NK-92 (cell line): ENCODE results near the gene MRPL16.

Experiments
- DNase-seq: peaks from one replicate; lab custom pipeline; 2025; ENCODE audit not compliant: unreplicated experiment; lab: John Stamatoyannopoulos, UW

Gene MRPL16

GRCh38 chr11:59776210-59777066 is 34.1 kb downstream of the MRPL16 start:
- no peak for DNase-seq

- no peak for DNase-seq
Measured at GRCh38 chr11:59773083-59773440, 37.5 kb downstream of the MRPL16 start.

GRCh38 chr11:59771605-59772004 is 39.0 kb downstream of the MRPL16 start:
- DNase-seq: no peak

GRCh38 chr11:59770869-59771268 is 39.7 kb downstream of the MRPL16 start:
- DNase-seq: no peak

DNA sequence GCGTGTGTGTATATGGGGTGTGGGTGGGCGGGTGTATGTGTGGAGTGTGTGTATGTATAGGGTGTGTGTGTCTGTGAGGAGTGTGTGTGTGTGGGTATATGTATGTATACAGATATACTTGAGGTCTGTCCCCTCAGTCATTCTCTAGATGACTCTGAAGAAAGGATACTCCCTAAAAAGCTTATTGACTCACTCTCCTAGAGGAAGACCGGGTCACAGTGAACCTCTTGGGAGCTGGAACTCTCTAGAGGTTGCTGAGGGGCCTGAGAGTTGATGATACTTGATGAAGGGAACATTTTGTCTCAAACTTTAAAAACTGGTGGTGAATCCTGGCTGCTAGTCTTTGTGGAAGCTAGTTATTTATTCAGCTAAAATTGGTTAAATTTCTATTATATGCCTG is 40.3 kb downstream of the MRPL16 start:
- DNase-seq: no peak

GRCh38 chr11:59769828-59770227 is 40.8 kb downstream of the MRPL16 start:
- no peak for DNase-seq

- no peak for DNase-seq
Measured at GRCh38 chr11:59769111-59769510, 41.5 kb downstream of the MRPL16 start.

- DNase-seq: no peak
Measured at GRCh38 chr11:59767225-59767611, 43.4 kb downstream of the MRPL16 start.

DNA sequence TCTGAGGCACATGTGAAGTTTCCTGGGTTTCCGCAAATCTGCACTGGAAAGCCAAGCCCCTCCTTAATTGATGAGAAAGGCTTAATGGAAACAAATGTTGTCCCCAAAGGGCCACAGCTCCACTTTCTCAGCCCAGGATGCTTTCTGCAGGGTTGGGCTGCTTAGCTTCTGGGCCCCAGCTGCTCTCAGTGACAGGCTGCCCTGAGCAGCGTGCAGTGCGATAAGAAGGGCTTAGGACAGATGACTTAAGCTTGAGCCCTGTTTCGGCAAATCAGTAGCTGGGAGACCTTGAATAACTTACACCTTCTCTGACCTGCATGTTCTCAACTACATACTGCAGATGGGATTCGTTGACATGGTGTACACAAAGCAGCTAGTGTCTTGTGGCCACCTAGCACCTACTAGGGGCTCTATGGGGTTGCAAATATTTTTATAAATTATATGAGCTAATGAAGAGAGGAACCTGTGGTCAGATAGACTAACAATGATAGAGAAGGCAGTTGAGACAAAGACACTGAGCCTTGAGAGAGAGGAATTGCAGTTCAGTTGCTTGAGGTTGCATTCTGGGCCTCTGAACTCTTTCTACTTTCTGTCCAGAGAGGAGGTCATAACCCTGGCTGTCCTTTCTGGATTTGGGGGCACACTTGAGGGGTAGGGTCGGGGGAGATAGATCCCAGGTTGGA is 43.9 kb downstream of the MRPL16 start:
- DNase-seq: no peak

DNA sequence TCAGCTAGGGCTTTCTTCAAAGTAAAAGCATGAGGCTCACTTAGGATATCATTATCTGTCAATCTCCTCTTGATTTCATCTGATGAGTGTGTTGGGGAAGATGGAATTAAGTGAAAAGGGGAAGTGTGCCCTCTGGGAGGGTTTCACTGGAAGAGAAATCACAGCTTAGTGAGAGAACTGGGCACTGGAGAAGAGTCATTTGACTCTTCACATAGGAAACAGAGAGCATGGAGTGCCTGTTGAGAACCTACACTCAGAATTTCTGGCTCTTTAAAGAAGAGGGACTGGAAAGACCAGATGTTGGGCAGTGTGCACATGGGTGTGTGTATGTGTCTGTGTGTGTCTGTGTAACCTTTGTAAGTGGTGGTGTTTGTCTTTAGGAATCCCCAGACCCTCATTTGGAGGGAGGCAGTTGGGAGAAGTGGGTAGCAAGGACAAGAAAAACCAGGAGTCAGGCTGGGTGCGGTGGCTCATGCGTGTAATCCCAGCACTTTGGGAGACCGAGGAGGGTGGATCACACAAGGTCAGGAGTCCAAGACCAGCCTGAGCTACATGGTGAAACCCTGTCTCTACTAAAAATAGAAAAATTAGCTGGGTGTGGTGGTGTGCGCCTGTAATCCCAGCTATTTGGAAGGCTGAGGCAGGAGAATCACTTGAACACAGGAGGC is 45.4 kb downstream of the MRPL16 start:
- DNase-seq: no peak

- no peak for DNase-seq
Measured at GRCh38 chr11:59761993-59762392, 48.6 kb downstream of the MRPL16 start.

GRCh38 chr11:59760771-59761170 is 49.8 kb downstream of the MRPL16 start:
- DNase-seq: no peak

DNA sequence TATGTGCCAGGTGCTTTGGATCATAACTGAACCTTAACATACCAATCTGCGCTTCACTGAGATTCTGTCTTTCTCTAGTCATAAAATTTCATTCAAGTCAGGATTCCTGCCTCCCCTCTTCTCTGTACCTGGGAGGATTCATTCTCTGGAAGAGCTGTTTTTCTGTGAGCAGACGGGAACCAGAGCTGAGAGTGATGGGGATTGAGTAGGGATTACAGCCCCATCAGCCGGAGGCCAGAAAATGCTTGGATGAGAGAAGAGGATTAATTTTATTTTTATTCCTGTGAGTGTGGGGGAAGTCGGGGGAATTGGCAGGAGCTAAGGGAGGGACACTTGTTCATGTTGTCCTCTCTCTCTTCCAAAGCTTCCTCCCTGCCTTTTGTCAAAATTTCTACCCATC is 50.7 kb downstream of the MRPL16 start:
- no peak for DNase-seq

GRCh38 chr11:59758401-59759037 is 52.1 kb downstream of the MRPL16 start:
- DNase-seq: no peak

GRCh38 chr11:59756845-59757244 is 53.7 kb downstream of the MRPL16 start:
- no peak for DNase-seq

- DNase-seq: no peak
Measured at GRCh38 chr11:59756558-59756840, 54.1 kb downstream of the MRPL16 start.
